Measurements from ENCODE around the gene MTUS2. TPM values are rescaled to one million over a fixed set of nuclear protein-coding genes. Genes with fewer than 3 reads are reported as not detected.

The MTUS2 gene
- total and polyA plus RNA-seq, 2 of the 8 experiments (the other 6 are each of a cell fraction or from before 2014, with no cell fraction given): 0.18 to 0.80 TPM

DNA sequence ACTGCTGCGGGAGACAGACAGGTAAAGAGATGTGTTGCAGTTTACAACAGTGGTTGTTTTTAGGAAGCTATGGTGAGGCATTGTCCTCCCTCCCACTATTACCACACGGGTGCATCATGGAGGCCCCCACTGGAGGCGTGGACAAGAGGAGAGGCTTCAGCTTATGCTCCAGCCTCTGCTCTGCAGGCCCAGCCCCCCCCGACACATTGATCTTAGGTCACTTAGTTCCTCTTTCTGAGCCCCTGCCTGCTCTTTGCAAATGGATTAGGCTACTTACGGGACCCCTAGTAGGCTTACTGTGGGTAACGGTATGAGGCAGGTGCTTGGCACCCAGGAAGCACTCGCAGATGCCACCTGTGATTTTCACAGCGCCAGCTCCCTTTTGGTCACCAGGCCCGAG is 651.4 kb downstream of the MTUS2 start (continued):
- TF ChIP-seq, protein P1, sequence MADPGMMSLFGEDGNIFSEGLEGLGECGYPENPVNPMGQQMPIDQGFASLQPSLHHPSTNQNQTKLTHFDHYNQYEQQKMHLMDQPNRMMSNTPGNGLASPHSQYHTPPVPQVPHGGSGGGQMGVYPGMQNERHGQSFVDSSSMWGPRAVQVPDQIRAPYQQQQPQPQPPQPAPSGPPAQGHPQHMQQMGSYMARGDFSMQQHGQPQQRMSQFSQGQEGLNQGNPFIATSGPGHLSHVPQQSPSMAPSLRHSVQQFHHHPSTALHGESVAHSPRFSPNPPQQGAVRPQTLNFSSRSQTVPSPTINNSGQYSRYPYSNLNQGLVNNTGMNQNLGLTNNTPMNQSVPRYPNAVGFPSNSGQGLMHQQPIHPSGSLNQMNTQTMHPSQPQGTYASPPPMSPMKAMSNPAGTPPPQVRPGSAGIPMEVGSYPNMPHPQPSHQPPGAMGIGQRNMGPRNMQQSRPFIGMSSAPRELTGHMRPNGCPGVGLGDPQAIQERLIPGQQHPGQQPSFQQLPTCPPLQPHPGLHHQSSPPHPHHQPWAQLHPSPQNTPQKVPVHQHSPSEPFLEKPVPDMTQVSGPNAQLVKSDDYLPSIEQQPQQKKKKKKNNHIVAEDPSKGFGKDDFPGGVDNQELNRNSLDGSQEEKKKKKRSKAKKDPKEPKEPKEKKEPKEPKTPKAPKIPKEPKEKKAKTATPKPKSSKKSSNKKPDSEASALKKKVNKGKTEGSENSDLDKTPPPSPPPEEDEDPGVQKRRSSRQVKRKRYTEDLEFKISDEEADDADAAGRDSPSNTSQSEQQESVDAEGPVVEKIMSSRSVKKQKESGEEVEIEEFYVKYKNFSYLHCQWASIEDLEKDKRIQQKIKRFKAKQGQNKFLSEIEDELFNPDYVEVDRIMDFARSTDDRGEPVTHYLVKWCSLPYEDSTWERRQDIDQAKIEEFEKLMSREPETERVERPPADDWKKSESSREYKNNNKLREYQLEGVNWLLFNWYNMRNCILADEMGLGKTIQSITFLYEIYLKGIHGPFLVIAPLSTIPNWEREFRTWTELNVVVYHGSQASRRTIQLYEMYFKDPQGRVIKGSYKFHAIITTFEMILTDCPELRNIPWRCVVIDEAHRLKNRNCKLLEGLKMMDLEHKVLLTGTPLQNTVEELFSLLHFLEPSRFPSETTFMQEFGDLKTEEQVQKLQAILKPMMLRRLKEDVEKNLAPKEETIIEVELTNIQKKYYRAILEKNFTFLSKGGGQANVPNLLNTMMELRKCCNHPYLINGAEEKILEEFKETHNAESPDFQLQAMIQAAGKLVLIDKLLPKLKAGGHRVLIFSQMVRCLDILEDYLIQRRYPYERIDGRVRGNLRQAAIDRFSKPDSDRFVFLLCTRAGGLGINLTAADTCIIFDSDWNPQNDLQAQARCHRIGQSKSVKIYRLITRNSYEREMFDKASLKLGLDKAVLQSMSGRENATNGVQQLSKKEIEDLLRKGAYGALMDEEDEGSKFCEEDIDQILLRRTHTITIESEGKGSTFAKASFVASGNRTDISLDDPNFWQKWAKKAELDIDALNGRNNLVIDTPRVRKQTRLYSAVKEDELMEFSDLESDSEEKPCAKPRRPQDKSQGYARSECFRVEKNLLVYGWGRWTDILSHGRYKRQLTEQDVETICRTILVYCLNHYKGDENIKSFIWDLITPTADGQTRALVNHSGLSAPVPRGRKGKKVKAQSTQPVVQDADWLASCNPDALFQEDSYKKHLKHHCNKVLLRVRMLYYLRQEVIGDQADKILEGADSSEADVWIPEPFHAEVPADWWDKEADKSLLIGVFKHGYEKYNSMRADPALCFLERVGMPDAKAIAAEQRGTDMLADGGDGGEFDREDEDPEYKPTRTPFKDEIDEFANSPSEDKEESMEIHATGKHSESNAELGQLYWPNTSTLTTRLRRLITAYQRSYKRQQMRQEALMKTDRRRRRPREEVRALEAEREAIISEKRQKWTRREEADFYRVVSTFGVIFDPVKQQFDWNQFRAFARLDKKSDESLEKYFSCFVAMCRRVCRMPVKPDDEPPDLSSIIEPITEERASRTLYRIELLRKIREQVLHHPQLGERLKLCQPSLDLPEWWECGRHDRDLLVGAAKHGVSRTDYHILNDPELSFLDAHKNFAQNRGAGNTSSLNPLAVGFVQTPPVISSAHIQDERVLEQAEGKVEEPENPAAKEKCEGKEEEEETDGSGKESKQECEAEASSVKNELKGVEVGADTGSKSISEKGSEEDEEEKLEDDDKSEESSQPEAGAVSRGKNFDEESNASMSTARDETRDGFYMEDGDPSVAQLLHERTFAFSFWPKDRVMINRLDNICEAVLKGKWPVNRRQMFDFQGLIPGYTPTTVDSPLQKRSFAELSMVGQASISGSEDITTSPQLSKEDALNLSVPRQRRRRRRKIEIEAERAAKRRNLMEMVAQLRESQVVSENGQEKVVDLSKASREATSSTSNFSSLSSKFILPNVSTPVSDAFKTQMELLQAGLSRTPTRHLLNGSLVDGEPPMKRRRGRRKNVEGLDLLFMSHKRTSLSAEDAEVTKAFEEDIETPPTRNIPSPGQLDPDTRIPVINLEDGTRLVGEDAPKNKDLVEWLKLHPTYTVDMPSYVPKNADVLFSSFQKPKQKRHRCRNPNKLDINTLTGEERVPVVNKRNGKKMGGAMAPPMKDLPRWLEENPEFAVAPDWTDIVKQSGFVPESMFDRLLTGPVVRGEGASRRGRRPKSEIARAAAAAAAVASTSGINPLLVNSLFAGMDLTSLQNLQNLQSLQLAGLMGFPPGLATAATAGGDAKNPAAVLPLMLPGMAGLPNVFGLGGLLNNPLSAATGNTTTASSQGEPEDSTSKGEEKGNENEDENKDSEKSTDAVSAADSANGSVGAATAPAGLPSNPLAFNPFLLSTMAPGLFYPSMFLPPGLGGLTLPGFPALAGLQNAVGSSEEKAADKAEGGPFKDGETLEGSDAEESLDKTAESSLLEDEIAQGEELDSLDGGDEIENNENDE (IDR thresholded peaks at IDR 0.05; ENCODE audit: insufficient replicate concordance, low read length): no peak
- TF ChIP-seq MAFK (IDR thresholded peaks at IDR 0.05; ENCODE audit: low read depth, low read length) (no peak), SIRT6 (IDR thresholded peaks at IDR 0.05; ENCODE audit: low read length) (no peak), TEAD4 (IDR thresholded peaks at IDR 0.05; ENCODE audit: low read depth, low read length) (no peak), TCF12 (IDR thresholded peaks at IDR 0.05; ENCODE audit: low read depth, low read length) (no peak), POLR2AphosphoS5 (IDR thresholded peaks at IDR 0.05; ENCODE audit: low read depth, low read length) (no peak), RAD21 (IDR thresholded peaks at IDR 0.05 in 1 of 2, conservative IDR thresholded peaks at IDR 0.05 in 1 of 2; ENCODE audit: low read depth in 2 of 2, low read length in 2 of 2) (no peak), KDM4A (IDR thresholded peaks at IDR 0.05; ENCODE audit: low read depth, low read length, severe bottlenecking) (no peak)
- TF ChIP-seq, protein P2, sequence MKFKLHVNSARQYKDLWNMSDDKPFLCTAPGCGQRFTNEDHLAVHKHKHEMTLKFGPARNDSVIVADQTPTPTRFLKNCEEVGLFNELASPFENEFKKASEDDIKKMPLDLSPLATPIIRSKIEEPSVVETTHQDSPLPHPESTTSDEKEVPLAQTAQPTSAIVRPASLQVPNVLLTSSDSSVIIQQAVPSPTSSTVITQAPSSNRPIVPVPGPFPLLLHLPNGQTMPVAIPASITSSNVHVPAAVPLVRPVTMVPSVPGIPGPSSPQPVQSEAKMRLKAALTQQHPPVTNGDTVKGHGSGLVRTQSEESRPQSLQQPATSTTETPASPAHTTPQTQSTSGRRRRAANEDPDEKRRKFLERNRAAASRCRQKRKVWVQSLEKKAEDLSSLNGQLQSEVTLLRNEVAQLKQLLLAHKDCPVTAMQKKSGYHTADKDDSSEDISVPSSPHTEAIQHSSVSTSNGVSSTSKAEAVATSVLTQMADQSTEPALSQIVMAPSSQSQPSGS (IDR thresholded peaks at IDR 0.05; ENCODE audit: low read length): no peak
- TF ChIP-seq, protein P3, sequence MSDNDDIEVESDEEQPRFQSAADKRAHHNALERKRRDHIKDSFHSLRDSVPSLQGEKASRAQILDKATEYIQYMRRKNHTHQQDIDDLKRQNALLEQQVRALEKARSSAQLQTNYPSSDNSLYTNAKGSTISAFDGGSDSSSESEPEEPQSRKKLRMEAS (IDR thresholded peaks at IDR 0.05): no peak
